Measurements from ENCODE around the gene COL23A1. TPM values are rescaled to one million over a fixed set of nuclear protein-coding genes. Genes with fewer than 3 reads are reported as not detected.

Gene COL23A1
- total RNA-seq, 1 donor from 2014 or later = 2.0 TPM

GRCh38 chr5:178347956-178348355 is 242.2 kb downstream of the COL23A1 start:
- ATAC-seq (no peak), DNase-seq (peak; percentile 46)
- TF ChIP-seq CTCF (IDR thresholded peaks at IDR 0.05) = no peak
- H3K36me3 ChIP-seq = no peaks in the 10 kb centered on the region
- H3K27ac ChIP-seq = no peak overlapping the region
- H3K4me3 ChIP-seq = no peak overlapping the region
- no peaks in the 10 kb centered on the region for H3K9me3 ChIP-seq
- intact Hi-C loops (cut with DNase I) = no loop called here
- H3K4me1 ChIP-seq = no peaks in the 10 kb centered on the region
- no peaks in the 10 kb centered on the region for H3K27me3 ChIP-seq

GRCh38 chr5:178346607-178347334 is 243.4 kb downstream of the COL23A1 start:
- H3K4me1 ChIP-seq = no peaks in the 10 kb centered on the region
- no peak overlapping the region for H3K4me3 ChIP-seq
- DNase-seq = peak; percentile 43
- H3K9me3 ChIP-seq = no peaks in the 10 kb centered on the region
- no peak for TF ChIP-seq CTCF (IDR thresholded peaks at IDR 0.05)
- H3K36me3 ChIP-seq = no peaks in the 10 kb centered on the region
- no peak overlapping the region for H3K27ac ChIP-seq
- ATAC-seq = no peak
- no peaks in the 10 kb centered on the region for H3K27me3 ChIP-seq
- intact Hi-C loops (cut with DNase I) = no loop called here

- Histone ChIP-seq H3K36me3 (no peaks in the 10 kb centered on the region), H3K4me1 (no peaks in the 10 kb centered on the region), H3K9me3 (no peaks in the 10 kb centered on the region), H3K27me3 (no peaks in the 10 kb centered on the region), H3K4me3 (no peak overlapping the region), H3K27ac (no peak overlapping the region)
- DNase-seq = no peak
- no peak for TF ChIP-seq CTCF (IDR thresholded peaks at IDR 0.05)
- ATAC-seq = no peak
- intact Hi-C loops (cut with DNase I) = no loop called here
These were observed 246.9 kb downstream of the COL23A1 start for GRCh38 chr5:178343306-178343705.

- intact Hi-C loops (cut with DNase I) = no loop called here
These were observed 248.4 kb downstream of the COL23A1 start for GRCh38 chr5:178341851-178342140.

GRCh38 chr5:178341091-178341850 is 248.9 kb downstream of the COL23A1 start:
- Histone ChIP-seq H3K4me1 (no peaks in the 10 kb centered on the region), H3K9me3 (no peaks in the 10 kb centered on the region), H3K4me3 (no peak overlapping the region), H3K27ac (no peak overlapping the region), H3K27me3 (no peaks in the 10 kb centered on the region), H3K36me3 (no peaks in the 10 kb centered on the region)
- no peak for ATAC-seq
- DNase-seq = peak; percentile 41
- intact Hi-C loops (cut with DNase I) = no loop called here
- no peak for TF ChIP-seq CTCF (IDR thresholded peaks at IDR 0.05)

More at GRCh38 chr5:178341851-178342140, 248.4 kb downstream of the COL23A1 start:
- H3K36me3 ChIP-seq = no peaks in the 10 kb centered on the region
- no peak for DNase-seq
- ATAC-seq = no peak
- H3K9me3 ChIP-seq = no peaks in the 10 kb centered on the region
- H3K4me3 ChIP-seq = no peak overlapping the region
- no peak for TF ChIP-seq CTCF (IDR thresholded peaks at IDR 0.05)
- H3K27ac ChIP-seq = no peak overlapping the region
- no peaks in the 10 kb centered on the region for H3K27me3 ChIP-seq
- H3K4me1 ChIP-seq = no peaks in the 10 kb centered on the region
